Esophagus muscularis mucosa (tissue), 4 donors: ENCODE data around the gene SFSWAP. TPM values are rescaled to one million over a fixed set of nuclear protein-coding genes. Genes with fewer than 3 reads are reported as not detected.

Source experiments
- DNase-seq: peaks from one replicate; pipeline ENCODE4 v3.0.0-alpha.2; 2017; ENCODE audit errors: extremely low spot score
- H3K27ac ChIP-seq, 4 donors: fragments of 200-600 bp; sonication (generic); replicated peaks in 1 of 4; 1 replicate in 3 of 4; 2 replicates in 1 of 4; pipeline ENCODE4 v1.5.1; 2016 to 2019; ENCODE audit warnings: mild to moderate bottlenecking in 1 of 4
- H3K27me3 ChIP-seq, 4 donors: fragments of 200-600 bp; sonication (generic); one replicate each; pipeline versions ENCODE4 v1.5.1 to v1.6.0; 2016 to 2019
- H3K36me3 ChIP-seq, 4 donors: fragments of 200-600 bp; sonication (generic); one replicate each; pipeline ENCODE4 v1.5.1; 2016 to 2019
- H3K4me1 ChIP-seq, 4 donors: fragments of 200-600 bp; sonication (generic); one replicate each; pipeline ENCODE4 v1.5.1; 2016 to 2019
- H3K4me3 ChIP-seq, 4 donors: fragments of 200-600 bp; sonication (generic); 1 replicate in 2 of 4; 2 replicates in 2 of 4; pipeline ENCODE4 v1.5.1; 2016 to 2019; ENCODE audit warnings: mild to moderate bottlenecking in 4 of 4, moderate library complexity in 1 of 4
- H3K9me3 ChIP-seq, 4 donors: fragments of 200-600 bp; sonication (generic); 1 replicate in 3 of 4; 2 replicates in 1 of 4; pipeline ENCODE4 v1.5.1; 2016 to 2019
- CTCF ChIP-seq, 3 experiments: fragments of 200-600 bp in 2 of 3; fragments of 450-650 bp in 1 of 3; sonication (generic) in 2 of 3; IDR thresholded peaks; one replicate each; pipeline ENCODE4 v1.5.1; 2017 to 2019; ENCODE audit warnings: antibody characterized with exemption in 3 of 3, mild to moderate bottlenecking in 2 of 3, moderate library complexity in 1 of 3
- EP300 ChIP-seq: sonication (generic); formaldehyde crosslinking; IDR thresholded peaks from one replicate; pipeline ENCODE4 v1.6.1; 2017; ENCODE audit warnings: antibody characterized with exemption
- POLR2A ChIP-seq: fragments of 450-650 bp; IDR thresholded peaks from one replicate; pipeline ENCODE4 v1.6.1; 2017; ENCODE audit warnings: antibody characterized with exemption, moderate library complexity, mild to moderate bottlenecking, low read depth
- POLR2AphosphoS5 ChIP-seq, 2 donors: sonication (generic); formaldehyde crosslinking; IDR thresholded peaks; one replicate each; pipeline ENCODE4 v1.6.1; 2017; ENCODE audit warnings: antibody characterized with exemption in 2 of 2
- WGBS: methylation state at CpG from one replicate; pipeline ENCODE4 v1.1.5; 2018; 5-methylcytosine and 5-hydroxymethylcytosine counted together
- intact Hi-C: fragments of 100-400 bp; cut with DNase I; formaldehyde crosslinking; loops from one replicate; pipeline ENCODE4 v1.15.1; 2023
- total RNA-seq, 4 donors: library from RNA; depleted of rRNA; stranded (reverse); fragments of >200 nt; gene quantifications; one replicate each; pipeline versions ENCODE4 v1.1.0 to v1.2.1, GENCODE V29; 2016

SFSWAP gene
- total RNA-seq, 4 donors from 2014 or later = 21.7 to 28.2 (median 25.0) TPM

- no peak for DNase-seq
- TF ChIP-seq EP300 (no peak), CTCF (IDR thresholded peaks at IDR 0.05) (no peak), POLR2A (no peak), POLR2AphosphoS5 (IDR thresholded peaks at IDR 0.05) (no peak)
- no peaks in the 10 kb centered on the region for H3K9me3 ChIP-seq
- peaks cover 0 to 4% (median 0%) of the 10 kb centered on the region in 4 donors for H3K4me1 ChIP-seq
- intact Hi-C loops = no loop called here
- H3K36me3 ChIP-seq = peaks cover 19 to 95% (median 81%) of the 10 kb centered on the region in 4 donors
- 83% methylated on average over 12 of the region's 12 CpGs for WGBS
- no peak overlapping the region for H3K4me3 ChIP-seq
- H3K27ac ChIP-seq = no peak overlapping the region
- no peaks in the 10 kb centered on the region for H3K27me3 ChIP-seq
Observed at GRCh38 chr12:131747276-131748177, 36.6 kb downstream of the SFSWAP start.

DNA sequence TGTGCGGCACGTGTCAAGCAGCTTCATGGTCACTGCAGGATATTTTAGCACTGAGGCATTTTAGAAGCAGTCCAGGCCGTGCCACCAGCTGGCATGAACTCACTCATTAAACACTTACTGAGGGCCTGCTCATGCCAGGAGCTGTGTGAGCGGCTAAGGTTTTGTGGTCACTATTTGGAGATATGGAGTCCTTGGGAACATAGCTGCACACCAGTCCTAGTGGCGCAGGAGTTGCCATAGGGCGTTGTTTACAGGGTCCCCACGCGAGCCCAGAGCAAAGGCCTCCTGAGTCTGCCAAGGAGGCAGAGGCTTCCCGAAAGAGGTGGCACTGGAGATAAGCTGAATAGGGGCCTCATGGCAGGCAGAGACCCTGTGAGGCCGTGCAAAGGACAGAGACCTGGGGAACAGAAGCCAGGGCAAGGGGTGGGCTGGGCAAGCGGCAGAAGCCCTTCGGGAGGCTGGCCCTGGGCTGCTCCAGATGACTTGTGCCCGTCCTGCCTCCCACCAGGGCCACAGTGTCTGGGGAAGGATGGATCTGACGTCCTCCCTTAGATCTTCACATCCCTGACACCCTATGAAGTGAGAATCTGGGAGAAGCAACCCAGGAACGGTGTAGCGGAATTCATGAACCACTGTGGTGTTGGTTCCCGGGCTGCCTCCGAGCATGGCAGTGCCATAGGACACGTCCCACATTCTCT is 38.9 kb downstream of the SFSWAP start:
- Histone ChIP-seq H3K9me3 (no peaks in the 10 kb centered on the region), H3K27me3 (no peaks in the 10 kb centered on the region), H3K4me1 (peaks cover 0 to 4% (median 0%) of the 10 kb centered on the region in 4 donors), H3K4me3 (no peak overlapping the region), H3K27ac (no peak overlapping the region), H3K36me3 (peaks cover 20 to 95% (median 81%) of the 10 kb centered on the region in 4 donors)
- DNase-seq = no peak
- no peak for TF ChIP-seq POLR2AphosphoS5 (IDR thresholded peaks at IDR 0.05)
- 92% methylated on average over 15 of the region's 19 CpGs for WGBS
- intact Hi-C loops = no loop called here

DNA sequence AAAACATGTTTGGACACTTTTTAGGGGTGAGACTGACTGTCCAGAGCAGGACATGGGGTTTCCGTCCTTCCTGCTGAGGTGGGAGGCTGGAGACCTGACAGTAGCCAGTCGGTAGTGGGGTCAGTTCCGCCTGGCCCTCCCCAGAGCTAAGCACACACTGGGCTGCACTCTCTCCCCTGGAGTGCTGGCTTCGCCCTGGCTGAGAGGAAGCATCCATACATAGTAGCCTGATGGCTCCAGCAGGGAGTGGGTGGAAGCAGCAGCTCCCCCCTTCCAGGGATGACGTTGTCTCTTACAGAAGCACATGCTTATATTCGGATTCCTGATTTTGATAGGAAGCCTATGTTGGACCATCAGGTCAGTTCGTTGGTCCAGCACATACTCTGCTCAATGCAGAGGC is 40.4 kb downstream of the SFSWAP start:
- Histone ChIP-seq H3K27me3 (no peaks in the 10 kb centered on the region), H3K9me3 (no peaks in the 10 kb centered on the region), H3K4me3 (no peak overlapping the region), H3K36me3 (peaks cover 28 to 96% (median 85%) of the 10 kb centered on the region in 4 donors), H3K4me1 (peaks cover 0 to 4% (median 0%) of the 10 kb centered on the region in 4 donors), H3K27ac (no peak overlapping the region)
- intact Hi-C loops = no loop called here
- TF ChIP-seq CTCF (IDR thresholded peaks at IDR 0.05) (no peak), EP300 (no peak), POLR2AphosphoS5 (IDR thresholded peaks at IDR 0.05) (no peak), POLR2A (no peak)
- 81% methylated on average over 5 of the region's 7 CpGs for WGBS
- DNase-seq = no peak

- H3K27ac ChIP-seq = no peak overlapping the region
- intact Hi-C loops = no loop called here
- no peaks in the 10 kb centered on the region for H3K9me3 ChIP-seq
- no peak overlapping the region for H3K4me3 ChIP-seq
- peaks cover 0 to 4% (median 0%) of the 10 kb centered on the region in 4 donors for H3K4me1 ChIP-seq
- no peaks in the 10 kb centered on the region for H3K27me3 ChIP-seq
- H3K36me3 ChIP-seq = peaks cover 36 to 96% (median 87%) of the 10 kb centered on the region in 4 donors
- 80% methylated on average over 11 of the region's 11 CpGs for WGBS
- TF ChIP-seq CTCF (IDR thresholded peaks at IDR 0.05) (no peak), POLR2A (no peak), EP300 (no peak), POLR2AphosphoS5 (IDR thresholded peaks at IDR 0.05) (no peak)
- no peak for DNase-seq
Observed at GRCh38 chr12:131752451-131752850, 41.6 kb downstream of the SFSWAP start.

GRCh38 chr12:131753005-131753404 is 42.1 kb downstream of the SFSWAP start:
- WGBS = 94% methylated on average over 9 of the region's 20 CpGs
- peaks cover 42 to 96% (median 87%) of the 10 kb centered on the region in 4 donors for H3K36me3 ChIP-seq
- intact Hi-C loops = no loop called here

More at GRCh38 chr12:131753005-131753404, 42.1 kb downstream of the SFSWAP start:
- Histone ChIP-seq H3K27me3 (no peaks in the 10 kb centered on the region), H3K27ac (no peak overlapping the region), H3K9me3 (no peaks in the 10 kb centered on the region), H3K4me3 (no peak overlapping the region), H3K4me1 (peaks cover 0 to 4% (median 0%) of the 10 kb centered on the region in 4 donors)
- no peak for TF ChIP-seq EP300
- TF ChIP-seq POLR2A = no peak
- no peak for TF ChIP-seq CTCF (IDR thresholded peaks at IDR 0.05)
- TF ChIP-seq POLR2AphosphoS5 (IDR thresholded peaks at IDR 0.05) = no peak
- no peak for DNase-seq
